ENCODE data around the gene LAMC2.

LAMC2 gene

DNA sequence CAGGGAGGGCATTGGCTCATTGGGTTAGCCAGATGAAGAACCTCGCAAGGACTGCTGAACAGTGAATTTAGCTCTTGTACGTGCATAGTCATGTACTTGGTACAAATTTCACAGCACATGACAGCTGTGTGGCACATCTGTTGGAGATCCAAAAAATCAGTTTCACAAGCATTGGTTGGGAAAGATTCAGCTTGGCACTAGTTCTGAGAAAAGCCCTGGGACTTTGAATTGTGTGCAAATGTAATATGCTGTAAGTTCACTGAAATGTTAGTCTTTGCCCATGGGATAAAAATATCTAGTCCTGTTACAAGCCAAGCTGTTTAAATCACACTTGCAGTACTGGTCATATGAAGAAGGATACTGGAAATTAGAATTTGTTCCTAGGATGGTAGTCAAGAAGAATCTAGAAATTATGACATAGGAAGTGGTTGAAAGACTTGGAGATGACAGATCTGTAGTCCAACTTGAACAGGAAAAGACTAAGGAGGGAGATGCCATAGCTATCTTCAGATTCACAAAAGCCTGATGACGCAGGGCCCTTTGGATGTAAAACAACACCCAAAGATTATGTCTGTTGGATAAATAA, 19.2 kb downstream of the LAMC2 start:
- in situ Hi-C loops (cut with HindIII; ENCODE audit: low pct_ligation_motif_present, low pct_unique_long_range_greater_than_20kb, low sequenced_read_pairs): no loop called here
- no peak for DNase-seq

GRCh38 chr1:183206538-183207122, 20.6 kb downstream of the LAMC2 start:
- no peak for DNase-seq

GRCh38 chr1:183209533-183210158, 23.6 kb downstream of the LAMC2 start:
- in situ Hi-C loops (cut with HindIII; ENCODE audit: low pct_ligation_motif_present, low pct_unique_long_range_greater_than_20kb, low sequenced_read_pairs): no loop called here
- peak; percentile 92 for DNase-seq

More at GRCh38 chr1:183206538-183207122, 20.6 kb downstream of the LAMC2 start:
- in situ Hi-C loops (cut with HindIII; ENCODE audit: low pct_ligation_motif_present, low pct_unique_long_range_greater_than_20kb, low sequenced_read_pairs): no loop called here

DNA sequence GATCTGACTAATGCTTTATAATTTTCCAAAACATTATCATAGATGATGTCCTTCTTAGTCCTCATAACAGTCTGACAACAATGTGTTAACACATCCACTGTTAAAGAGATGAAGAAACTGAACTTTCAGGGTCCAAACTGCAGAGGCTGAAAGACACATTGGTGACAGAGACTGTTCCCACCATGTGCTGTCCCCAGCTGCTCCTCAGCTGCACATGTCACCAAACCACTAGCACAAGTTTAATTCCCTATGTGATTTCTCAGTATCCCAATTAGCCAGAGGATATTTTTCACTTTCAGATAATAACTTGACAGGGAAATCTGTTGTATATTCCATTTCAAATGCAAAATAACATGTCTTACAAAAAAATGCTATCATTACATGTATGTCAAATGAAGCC, 24.6 kb downstream of the LAMC2 start:
- in situ Hi-C loops (cut with HindIII; ENCODE audit: low pct_ligation_motif_present, low pct_unique_long_range_greater_than_20kb, low sequenced_read_pairs): no loop called here
- DNase-seq: no peak

- DNase-seq: no peak
- in situ Hi-C loops (cut with HindIII; ENCODE audit: low pct_ligation_motif_present, low pct_unique_long_range_greater_than_20kb, low sequenced_read_pairs): no loop called here
Observed at GRCh38 chr1:183212870-183213269, 26.8 kb downstream of the LAMC2 start.

- no peak for DNase-seq
- in situ Hi-C loops (cut with HindIII; ENCODE audit: low pct_ligation_motif_present, low pct_unique_long_range_greater_than_20kb, low sequenced_read_pairs): no loop called here
Observed at GRCh38 chr1:183214021-183214970, 28.2 kb downstream of the LAMC2 start.

GRCh38 chr1:183215076-183215720, 29.1 kb downstream of the LAMC2 start:
- no peak for DNase-seq
- in situ Hi-C loops (cut with HindIII; ENCODE audit: low pct_ligation_motif_present, low pct_unique_long_range_greater_than_20kb, low sequenced_read_pairs): no loop called here

GRCh38 chr1:183215936-183216335, 29.9 kb downstream of the LAMC2 start:
- in situ Hi-C loops (cut with HindIII; ENCODE audit: low pct_ligation_motif_present, low pct_unique_long_range_greater_than_20kb, low sequenced_read_pairs): no loop called here
- DNase-seq: no peak

GRCh38 chr1:183218027-183218618, 32.1 kb downstream of the LAMC2 start:
- in situ Hi-C loops (cut with HindIII; ENCODE audit: low pct_ligation_motif_present, low pct_unique_long_range_greater_than_20kb, low sequenced_read_pairs): no loop called here
- DNase-seq: no peak

DNA sequence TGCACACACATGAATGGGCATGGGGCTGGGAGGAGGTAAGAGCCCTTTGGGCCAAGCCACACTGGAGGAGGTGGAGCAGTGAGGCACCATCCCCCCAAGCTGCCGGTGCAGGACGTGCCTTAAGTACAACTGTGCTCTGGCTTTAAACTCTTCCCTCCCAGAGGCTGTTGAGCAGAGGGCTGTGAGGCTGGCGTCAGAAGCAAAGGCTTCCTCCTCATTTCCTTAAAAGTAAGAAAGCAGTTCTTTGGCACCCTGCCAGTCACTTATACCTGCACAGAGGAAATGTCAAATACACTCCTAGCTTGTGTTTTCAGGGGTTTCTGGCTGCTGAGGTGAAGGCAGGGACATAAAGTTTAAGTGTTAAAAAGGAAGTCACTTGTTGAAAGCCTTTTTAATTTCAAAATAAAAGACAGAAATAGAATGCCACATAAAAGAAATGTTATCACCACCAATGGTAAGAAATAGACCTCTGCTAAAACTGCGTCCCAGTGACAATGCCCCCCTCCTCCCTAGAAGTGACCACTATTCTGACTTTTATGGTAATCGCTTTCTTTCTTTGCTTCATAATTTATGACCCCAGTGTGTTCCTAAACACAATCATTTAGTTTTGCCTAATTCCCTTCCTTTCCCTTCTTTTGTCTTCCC, 33.0 kb downstream of the LAMC2 start:
- DNase-seq: no peak
- in situ Hi-C loops (cut with HindIII; ENCODE audit: low pct_ligation_motif_present, low pct_unique_long_range_greater_than_20kb, low sequenced_read_pairs): no loop called here

- in situ Hi-C loops (cut with HindIII; ENCODE audit: low pct_ligation_motif_present, low pct_unique_long_range_greater_than_20kb, low sequenced_read_pairs): no loop called here
- DNase-seq: no peak
Observed at GRCh38 chr1:183219616-183220009, 33.5 kb downstream of the LAMC2 start.

DNA sequence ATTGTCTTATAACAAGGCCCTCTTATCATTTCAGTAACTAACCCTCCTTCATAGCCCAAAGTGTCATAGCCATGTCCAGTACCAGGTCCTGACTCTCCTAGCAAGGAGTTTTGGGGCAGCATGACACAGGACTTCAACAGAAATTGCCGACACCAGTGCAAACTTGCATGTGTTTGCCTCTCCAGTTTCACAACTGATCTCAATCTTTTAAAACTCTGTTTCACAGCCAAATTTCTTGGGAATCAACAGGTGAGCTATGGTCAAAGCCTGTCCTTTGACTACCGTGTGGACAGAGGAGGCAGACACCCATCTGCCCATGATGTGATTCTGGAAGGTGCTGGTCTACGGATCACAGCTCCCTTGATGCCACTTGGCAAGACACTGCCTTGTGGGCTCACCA, 36.8 kb downstream of the LAMC2 start:
- in situ Hi-C loops (cut with HindIII; ENCODE audit: low pct_ligation_motif_present, low pct_unique_long_range_greater_than_20kb, low sequenced_read_pairs): no loop called here
- no peak for DNase-seq

DNA sequence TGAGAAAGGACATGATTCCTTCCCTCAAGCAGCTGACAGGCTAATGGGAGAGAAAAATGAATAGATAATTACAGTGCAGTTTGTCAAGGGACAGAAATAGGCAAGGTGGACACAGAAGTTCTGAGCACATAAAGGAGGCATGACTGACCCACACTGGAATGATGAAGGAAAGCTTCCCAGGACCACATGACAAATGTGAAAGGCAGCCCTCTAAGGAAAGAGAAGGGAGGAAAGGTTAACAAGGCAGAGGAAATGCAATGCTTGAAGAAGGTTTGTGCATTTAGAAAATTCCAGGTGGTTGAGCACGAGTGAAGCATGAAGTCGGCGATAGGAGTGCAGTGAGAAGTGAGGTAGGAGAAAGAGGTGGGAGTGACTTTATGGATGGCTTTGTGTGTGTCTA, 37.4 kb downstream of the LAMC2 start:
- peak; percentile 30 for DNase-seq

DNA sequence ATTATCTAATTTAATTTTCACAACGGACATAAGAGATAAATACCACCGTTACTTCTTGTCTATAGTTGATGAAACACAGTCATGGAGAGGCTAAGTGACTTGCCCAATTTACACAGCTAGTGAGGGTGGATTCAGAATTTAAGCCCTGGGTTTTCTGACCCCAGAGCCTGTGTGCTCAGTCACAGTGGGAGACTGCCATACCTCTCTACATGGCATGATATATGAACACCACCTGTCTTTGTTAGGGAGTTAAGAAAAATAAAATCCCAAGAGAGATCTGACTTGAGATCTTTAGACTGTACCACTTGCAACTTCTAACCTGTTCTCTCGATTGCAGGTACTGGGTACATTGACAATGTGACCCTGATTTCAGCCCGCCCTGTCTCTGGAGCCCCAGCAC, 40.3 kb downstream of the LAMC2 start:
- in situ Hi-C loops (cut with HindIII; ENCODE audit: low pct_ligation_motif_present, low pct_unique_long_range_greater_than_20kb, low sequenced_read_pairs): no loop called here
- no peak for DNase-seq

More for the DNA sequence above, 37.4 kb downstream of the LAMC2 start:
- in situ Hi-C loops (cut with HindIII; ENCODE audit: low pct_ligation_motif_present, low pct_unique_long_range_greater_than_20kb, low sequenced_read_pairs): no loop called here

GRCh38 chr1:183226963-183227362, 40.9 kb downstream of the LAMC2 start:
- no peak for DNase-seq
- in situ Hi-C loops (cut with HindIII; ENCODE audit: low pct_ligation_motif_present, low pct_unique_long_range_greater_than_20kb, low sequenced_read_pairs): no loop called here

GRCh38 chr1:183227422-183228346, 41.6 kb downstream of the LAMC2 start:
- in situ Hi-C loops (cut with HindIII; ENCODE audit: low pct_ligation_motif_present, low pct_unique_long_range_greater_than_20kb, low sequenced_read_pairs): no loop called here
- peak; percentile 62 for DNase-seq

All from ACHN (cell line).